ENCODE results near the gene DOCK10.

DOCK10 gene

GRCh38 chr2:224832207-224832606 is 210.1 kb downstream of the DOCK10 start:
- H3K27ac ChIP-seq, result no peak overlapping the region
- no peak for DNase-seq (ENCODE audit: low spot score)
- TF ChIP-seq CTCF (conservative IDR thresholded peaks at IDR 0.05; ENCODE audit: low read depth), result no peak
- ChIA-PET POLR2A (ENCODE audit: low non-redundant PET) (no interaction called here), CTCF (interaction anchor here (0.6 kb wide), 1 partner anchor 30 kb away, joined by 3 read pairs; no protein-coding TSS in a partner anchor)

GRCh38 chr2:224831530-224831929 is 210.7 kb downstream of the DOCK10 start:
- CTCF ChIA-PET, result interaction anchor here (0.7 kb wide), 2 partner anchors 547 to 714 kb away, joined by 3 read pairs; no protein-coding TSS in a partner anchor
- POLR2A ChIA-PET (ENCODE audit: low non-redundant PET), result no interaction called here
- no peak for TF ChIP-seq CTCF (conservative IDR thresholded peaks at IDR 0.05; ENCODE audit: low read depth)
- no peak for DNase-seq (ENCODE audit: low spot score)
- no peak overlapping the region for H3K27ac ChIP-seq

- DNase-seq (ENCODE audit: low spot score), result no peak
- ChIA-PET POLR2A (ENCODE audit: low non-redundant PET) (no interaction called here), CTCF (no interaction called here)
- no peak for TF ChIP-seq CTCF (conservative IDR thresholded peaks at IDR 0.05; ENCODE audit: low read depth)
- H3K27ac ChIP-seq, result no peak overlapping the region
Measured at GRCh38 chr2:224820283-224820991, 221.8 kb downstream of the DOCK10 start.

DNA sequence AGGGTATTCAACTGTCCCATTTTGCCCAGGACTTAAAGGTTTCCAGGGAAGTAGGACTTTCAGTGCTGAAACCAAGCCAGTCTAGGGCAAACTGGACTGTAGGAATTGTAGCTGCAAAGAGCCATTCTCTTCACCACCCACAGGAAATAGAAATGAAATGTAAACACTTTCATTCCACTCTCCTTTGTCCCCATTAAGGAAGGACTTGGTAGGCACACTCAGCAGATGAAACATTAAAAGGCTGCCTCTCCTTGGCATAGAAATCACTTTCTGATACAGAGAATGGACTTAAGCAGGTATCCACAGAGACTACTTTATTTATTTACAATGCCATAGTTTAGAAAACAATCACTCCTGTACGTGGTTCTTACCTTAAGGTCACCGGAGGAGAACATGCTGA is 223.2 kb downstream of the DOCK10 start:
- no peak for TF ChIP-seq CTCF (conservative IDR thresholded peaks at IDR 0.05; ENCODE audit: low read depth)
- ChIA-PET POLR2A (ENCODE audit: low non-redundant PET) (no interaction called here), CTCF (interaction anchor here (0.8 kb wide), 1 partner anchor 66 kb away, joined by 5 read pairs; no protein-coding TSS in a partner anchor)
- no peak overlapping the region for H3K27ac ChIP-seq
- no peak for DNase-seq (ENCODE audit: low spot score)

GRCh38 chr2:224817676-224818075 is 224.6 kb downstream of the DOCK10 start:
- no peak overlapping the region for H3K27ac ChIP-seq
- ChIA-PET CTCF (no interaction called here), POLR2A (ENCODE audit: low non-redundant PET) (no interaction called here)
- no peak for TF ChIP-seq CTCF (conservative IDR thresholded peaks at IDR 0.05; ENCODE audit: low read depth)
- DNase-seq (ENCODE audit: low spot score), result no peak

DNA sequence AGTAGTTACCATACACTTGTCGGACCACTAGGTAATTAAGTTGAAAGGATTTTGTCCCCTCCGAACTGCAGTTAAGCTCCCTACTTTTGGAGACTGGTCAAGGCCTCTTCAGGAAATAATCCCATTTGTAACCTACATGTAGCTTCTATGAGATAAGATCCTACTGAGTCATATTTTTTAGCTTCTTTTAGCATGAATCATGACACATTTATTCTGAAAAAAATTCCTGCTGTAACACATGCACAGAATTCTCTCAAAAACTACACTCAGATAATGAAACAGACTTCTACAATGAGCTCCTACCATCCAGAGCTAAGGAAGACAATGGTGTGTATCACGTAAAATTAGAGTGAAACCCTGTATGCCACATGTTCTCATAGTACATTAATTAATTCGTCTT is 225.5 kb downstream of the DOCK10 start:
- no peak for TF ChIP-seq CTCF (conservative IDR thresholded peaks at IDR 0.05; ENCODE audit: low read depth)
- peak; percentile 68 for DNase-seq (ENCODE audit: low spot score)
- ChIA-PET POLR2A (ENCODE audit: low non-redundant PET) (no interaction called here), CTCF (interaction anchor here (0.6 kb wide), 1 partner anchor 45 kb away, joined by 3 read pairs; no protein-coding TSS in a partner anchor)
- H3K27ac ChIP-seq, result no peak overlapping the region
